Smooth muscle cell of the brain vasculature (primary cell): ENCODE measurements around the gene APC2.

Experiments used
- DNase-seq: peaks from one replicate; pipeline ENCODE4 v3.0.0-alpha.2; 2012; ENCODE audit warnings: low read depth, low spot score

Gene APC2

GRCh38 chr19:1447504-1447903 is 2.4 kb upstream of the APC2 start:
- no peak for DNase-seq

DNA sequence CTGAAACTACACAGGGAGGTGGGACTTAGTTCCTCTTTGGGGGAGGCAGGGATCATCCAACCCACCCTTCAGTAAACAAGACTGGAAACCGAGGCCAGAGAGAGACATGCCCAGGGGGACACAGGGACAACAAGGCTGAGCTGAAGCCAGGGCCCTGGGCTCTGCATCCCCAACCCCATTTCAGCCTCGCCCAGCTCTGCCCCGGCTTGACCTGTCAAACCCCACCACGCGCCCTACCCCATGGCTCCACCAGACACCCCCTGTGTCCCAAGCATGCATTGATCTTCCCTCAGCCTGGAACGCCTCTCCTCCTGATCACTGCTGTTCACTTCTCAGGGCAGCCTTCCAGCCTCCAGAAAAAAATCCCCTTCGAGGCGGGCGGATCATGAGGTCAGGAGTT is 2.0 kb upstream of the APC2 start:
- DNase-seq: no peak

- no peak for DNase-seq
Measured at GRCh38 chr19:1450735-1451731, 1.1 kb downstream of the APC2 start.

DNA sequence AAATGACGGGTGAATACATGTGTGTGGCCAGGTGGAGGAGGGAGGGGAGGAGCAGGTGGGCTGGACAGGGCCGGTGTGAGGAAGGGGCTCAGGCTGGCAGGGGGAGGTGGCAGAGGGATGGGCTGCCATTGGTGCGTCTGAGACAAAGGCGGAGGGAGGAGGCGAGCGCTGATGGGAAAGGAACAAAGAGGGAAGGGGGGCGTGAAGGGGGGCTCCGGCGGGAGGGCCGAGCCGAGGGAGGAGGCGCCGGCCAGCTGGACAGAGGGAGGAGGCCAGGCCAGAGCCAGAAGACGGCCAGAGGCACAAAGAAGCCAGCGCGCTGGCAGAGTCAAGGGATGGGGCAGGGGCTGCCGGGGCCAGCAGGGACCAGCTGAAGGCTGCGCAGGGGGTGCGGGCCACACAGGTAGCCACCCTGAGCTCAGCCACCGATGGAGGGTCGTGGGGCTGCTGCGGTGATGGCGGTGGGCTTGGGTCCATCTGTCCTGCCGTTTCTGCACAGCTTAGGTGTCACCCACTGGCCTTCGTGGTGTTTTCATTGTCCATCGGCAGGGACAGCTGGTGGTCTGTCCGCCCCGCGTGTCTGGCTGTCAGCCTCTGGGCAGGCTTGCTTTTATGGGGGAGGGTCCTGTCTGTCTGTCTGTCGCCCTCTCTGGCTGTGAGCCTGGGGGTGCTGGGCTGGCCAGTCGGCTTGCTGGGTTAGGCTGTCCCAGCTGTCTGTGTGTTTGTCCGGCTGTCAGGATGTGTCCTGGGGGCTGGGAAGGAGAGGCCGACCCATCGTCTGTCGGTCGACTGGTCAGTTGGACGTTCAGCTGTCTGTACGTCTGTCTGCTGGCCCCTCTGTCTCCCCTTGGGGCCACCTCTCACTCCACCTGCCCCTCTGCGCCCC is 2.2 kb downstream of the APC2 start:
- no peak for DNase-seq

GRCh38 chr19:1452802-1453524 is 3.0 kb downstream of the APC2 start:
- no peak for DNase-seq

DNA sequence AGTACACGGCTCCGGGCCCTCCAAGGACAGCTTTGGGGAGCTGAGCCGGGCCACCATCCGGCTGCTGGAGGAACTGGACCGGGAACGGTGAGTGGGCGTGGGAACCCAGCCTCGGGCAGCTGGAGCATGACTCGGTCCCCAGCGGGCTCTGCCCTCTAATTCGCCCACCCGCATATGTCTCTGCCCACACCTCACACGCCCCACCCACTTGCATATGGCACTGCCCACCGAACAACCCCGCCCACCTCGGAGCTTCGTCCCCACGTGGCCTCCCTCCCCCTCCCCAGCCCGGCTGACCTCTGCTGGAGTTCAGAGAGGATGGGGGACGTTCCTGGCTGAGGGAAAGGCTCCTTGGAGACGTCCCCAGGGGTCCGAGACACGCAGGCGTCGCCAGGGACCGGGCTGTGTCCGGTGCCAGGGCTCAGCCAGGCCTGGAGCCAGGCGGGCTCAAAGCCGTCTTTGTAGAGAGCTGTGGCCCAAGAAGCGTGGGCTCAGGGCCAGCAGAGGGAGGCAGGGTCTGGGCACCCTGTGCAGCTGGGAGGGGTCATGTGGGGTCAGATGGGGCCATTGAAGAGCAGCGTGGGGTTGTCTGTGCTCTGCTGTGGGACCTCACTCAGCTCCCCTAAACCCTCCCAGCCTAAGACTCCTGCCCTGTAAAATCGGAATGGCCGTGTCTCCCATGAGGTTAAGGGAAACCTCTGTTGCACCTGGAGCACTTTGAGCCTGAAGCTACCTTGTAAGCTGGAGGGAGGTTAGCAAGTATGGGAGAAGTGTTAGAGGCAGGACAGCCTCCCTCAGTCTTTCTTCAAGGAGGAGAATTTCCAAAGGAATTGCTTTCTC is 3.8 kb downstream of the APC2 start:
- DNase-seq: no peak

DNA sequence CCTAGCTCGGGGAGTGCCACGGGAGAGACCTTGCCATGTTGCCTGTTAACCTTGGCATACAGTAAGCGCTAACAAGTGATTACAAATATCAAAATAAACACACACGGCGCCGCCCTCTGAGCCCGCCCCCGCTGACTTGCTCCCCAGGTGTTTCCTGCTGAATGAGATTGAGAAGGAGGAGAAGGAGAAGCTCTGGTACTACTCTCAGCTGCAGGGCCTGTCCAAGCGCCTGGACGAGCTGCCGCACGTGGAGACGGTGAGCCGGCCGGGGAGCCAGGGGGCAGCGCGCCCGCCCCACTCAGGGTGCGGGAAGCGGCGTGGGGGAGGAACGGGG is 5.0 kb downstream of the APC2 start:
- DNase-seq: no peak

DNA sequence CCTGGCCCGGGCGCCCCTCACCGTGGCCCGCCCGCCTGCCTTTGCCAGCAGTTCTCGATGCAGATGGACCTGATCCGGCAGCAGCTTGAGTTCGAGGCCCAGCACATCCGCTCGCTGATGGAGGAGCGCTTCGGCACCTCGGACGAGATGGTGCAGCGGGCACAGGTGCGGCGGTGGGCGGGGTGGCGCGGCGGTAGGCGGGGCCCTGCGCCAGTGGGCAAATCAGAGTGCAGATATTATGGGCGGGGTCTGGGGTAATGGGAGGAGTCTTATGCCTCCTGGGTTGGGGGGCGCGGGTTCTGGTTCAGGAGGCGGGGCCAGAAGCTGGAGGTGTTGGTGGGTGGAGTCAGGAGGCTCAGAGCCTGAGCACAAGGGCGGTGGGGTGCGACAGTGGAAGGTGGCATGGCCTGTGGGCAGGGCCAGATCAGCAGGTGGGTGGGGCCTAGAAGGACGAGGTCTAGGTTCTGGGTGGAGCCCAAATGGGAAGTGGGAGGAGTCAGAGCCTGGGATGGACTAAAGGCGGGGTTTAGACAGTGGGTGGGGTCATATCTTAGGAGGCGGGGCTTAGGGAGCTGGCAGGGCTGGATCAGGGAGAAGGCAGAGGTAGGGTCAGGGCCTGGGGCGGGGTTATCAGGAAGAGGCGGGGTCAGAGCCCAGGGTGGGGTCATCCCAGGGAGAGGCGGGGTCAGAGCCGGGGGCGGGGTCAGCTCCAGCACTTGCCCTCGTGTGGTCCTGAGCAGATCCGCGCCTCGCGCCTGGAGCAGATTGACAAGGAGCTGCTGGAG is 5.6 kb downstream of the APC2 start:
- DNase-seq: no peak

- no peak for DNase-seq
Measured at GRCh38 chr19:1456121-1456900, 6.4 kb downstream of the APC2 start.

DNA sequence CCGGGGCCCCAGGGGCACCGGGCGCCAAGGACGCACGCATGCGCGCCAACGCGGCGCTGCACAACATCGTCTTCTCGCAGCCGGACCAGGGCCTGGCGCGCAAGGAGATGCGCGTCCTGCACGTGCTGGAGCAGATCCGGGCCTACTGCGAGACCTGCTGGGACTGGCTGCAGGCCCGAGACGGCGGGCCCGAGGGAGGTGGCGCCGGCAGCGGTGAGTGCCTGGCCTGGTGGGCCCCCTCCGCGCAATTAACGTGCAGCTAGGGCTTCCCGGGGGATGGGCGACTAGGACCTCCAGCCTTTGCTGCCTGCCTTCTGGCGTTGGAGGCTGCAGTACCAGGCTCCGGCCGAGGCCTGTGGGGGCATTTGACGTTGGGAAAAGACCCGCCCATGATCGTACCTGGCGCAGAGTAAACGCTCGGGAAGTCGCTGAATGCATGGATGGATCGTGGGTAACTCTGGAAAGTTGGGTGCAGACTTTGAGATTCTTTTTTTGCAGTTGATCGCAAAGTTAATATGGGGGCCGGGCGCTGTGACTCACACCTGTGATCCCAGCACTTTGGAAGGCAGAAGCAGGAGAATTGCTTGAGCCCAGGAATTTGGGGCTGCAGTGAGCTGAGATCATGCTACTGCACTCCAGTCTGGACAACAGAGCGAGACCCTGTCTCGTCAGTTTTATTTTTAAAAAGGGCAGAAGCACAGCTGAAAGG is 7.3 kb downstream of the APC2 start:
- no peak for DNase-seq

DNA sequence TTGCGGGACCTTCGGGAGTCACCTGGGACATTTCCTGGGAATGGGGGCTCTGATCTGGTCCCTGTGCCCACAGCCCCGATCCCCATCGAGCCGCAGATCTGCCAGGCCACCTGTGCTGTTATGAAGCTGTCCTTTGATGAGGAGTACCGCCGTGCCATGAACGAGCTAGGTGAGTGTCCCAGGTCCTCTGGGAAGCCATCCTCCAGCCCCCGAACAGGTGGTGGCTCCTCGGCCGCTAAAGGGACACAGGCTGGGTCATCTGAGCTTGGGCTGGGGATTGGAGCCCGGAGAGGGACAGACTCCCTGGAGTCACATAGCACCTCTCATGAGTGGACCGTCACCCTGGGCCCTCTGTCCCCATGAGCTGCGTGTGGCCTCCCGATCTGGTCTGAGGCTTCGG is 8.0 kb downstream of the APC2 start:
- no peak for DNase-seq

DNA sequence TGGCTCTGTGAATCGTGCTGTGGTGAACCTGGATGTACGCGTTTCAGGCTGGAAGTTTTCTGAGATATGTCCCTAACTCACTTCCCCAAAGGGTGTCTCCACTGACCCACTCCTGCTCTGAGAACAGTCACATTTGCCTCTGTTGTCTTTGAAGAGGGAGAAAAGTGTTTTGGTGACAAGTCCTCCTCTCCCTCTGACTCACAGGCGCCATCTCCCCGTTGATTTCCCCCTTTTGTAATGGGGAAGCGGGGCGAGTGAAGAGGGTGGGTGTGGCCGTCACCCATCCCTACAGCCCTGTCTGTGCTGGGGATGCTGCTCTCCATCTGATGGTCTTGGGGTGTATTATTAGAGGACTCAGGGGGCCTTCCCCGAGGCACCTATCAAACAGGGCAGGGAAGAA is 9.6 kb downstream of the APC2 start:
- no peak for DNase-seq

- no peak for DNase-seq
Measured at GRCh38 chr19:1460033-1460995, 10.4 kb downstream of the APC2 start.

GRCh38 chr19:1461862-1462261 is 11.9 kb downstream of the APC2 start:
- DNase-seq: no peak

DNA sequence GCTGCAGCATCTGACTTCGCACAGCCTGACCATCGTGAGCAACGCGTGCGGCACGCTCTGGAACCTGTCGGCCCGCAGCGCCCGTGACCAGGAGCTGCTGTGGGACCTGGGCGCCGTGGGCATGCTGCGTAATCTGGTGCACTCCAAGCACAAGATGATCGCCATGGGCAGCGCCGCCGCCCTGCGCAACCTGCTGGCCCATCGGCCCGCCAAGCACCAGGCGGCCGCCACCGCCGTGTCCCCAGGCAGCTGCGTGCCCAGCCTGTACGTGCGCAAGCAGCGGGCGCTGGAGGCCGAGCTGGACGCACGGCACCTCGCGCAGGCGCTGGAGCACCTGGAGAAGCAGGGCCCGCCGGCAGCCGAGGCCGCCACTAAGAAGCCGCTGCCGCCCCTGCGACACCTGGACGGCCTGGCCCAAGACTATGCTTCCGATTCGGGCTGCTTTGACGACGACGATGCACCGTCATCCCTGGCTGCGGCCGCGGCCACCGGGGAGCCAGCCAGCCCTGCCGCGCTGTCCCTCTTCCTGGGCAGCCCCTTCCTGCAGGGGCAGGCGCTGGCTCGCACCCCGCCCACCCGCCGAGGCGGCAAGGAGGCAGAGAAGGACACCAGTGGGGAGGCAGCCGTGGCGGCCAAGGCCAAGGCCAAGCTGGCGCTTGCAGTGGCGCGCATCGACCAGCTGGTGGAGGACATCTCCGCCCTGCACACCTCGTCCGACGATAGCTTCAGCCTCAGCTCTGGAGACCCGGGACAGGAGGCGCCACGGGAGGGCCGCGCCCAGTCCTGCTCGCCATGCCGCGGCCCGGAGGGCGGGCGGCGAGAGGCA is 15.5 kb downstream of the APC2 start:
- DNase-seq: no peak

DNA sequence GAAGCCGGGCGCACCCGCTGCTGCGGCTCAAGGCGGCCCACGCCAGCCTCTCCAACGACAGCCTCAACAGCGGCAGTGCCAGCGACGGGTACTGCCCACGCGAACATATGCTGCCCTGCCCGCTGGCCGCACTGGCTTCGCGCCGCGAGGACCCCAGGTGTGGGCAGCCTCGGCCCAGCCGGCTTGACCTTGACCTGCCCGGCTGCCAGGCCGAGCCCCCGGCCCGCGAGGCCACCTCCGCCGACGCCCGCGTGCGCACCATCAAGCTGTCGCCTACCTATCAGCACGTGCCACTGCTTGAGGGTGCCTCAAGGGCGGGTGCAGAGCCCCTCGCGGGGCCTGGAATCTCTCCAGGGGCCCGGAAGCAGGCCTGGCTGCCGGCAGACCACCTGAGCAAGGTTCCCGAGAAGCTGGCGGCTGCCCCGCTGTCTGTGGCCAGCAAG is 16.1 kb downstream of the APC2 start:
- no peak for DNase-seq
